Lower lobe of right lung (tissue), 2 donors: ENCODE measurements around the gene ADARB1. TPM values are rescaled to one million over a fixed set of nuclear protein-coding genes. Genes with fewer than 3 reads are reported as not detected.

Experiments
- ATAC-seq, 2 donors: fragments of 200-7000 bp; cut with Tn5 transposase; one replicate each; pipeline ENCODE4 v1.9.1; 2020 to 2022; ENCODE audit warnings: mild to moderate bottlenecking in 2 of 2, moderate library complexity in 2 of 2
- DNase-seq: peaks from one replicate; pipeline ENCODE4 v3.0.0-alpha.2; 2020
- H3K27ac ChIP-seq: fragments of 200-600 bp; one replicate; pipeline ENCODE4 v1.8.0; 2022
- H3K27me3 ChIP-seq: fragments of 200-600 bp; one replicate; pipeline ENCODE4 v1.8.0; 2022; ENCODE audit warnings: low read depth
- H3K36me3 ChIP-seq: fragments of 200-600 bp; one replicate; pipeline ENCODE4 v1.8.0; 2022; ENCODE audit warnings: mild to moderate bottlenecking
- H3K4me1 ChIP-seq: fragments of 200-600 bp; one replicate; pipeline ENCODE4 v1.8.0; 2022
- H3K4me3 ChIP-seq: fragments of 200-600 bp; one replicate; pipeline ENCODE4 v1.8.0; 2022; ENCODE audit warnings: mild to moderate bottlenecking
- H3K9me3 ChIP-seq: fragments of 200-600 bp; one replicate; pipeline ENCODE4 v1.8.0; 2022
- intact Hi-C: fragments of 100-400 bp; cut with DNase I; formaldehyde crosslinking; loops from one replicate; pipeline ENCODE4 v1.11.0; 2022
- total RNA-seq: library from RNA; stranded (reverse); fragmentation: NEBNext Ultra II Directional; extraction: Animal tissue kit (Norgen Biotek cat#: 25700); gene quantifications from one replicate; pipeline ENCODE4 v1.2.1, GENCODE V29; 2021
- TF ChIP-seq, protein P1 (sequence below): fragments of 200-600 bp; IDR thresholded peaks from one replicate; pipeline ENCODE4 v1.8.0; 2022; ENCODE audit warnings: antibody characterized with exemption, mild to moderate bottlenecking
- donor health status: DM: no; HTN: yes; CAD: no; lungs with severe emphysema.

The ADARB1 gene
- total RNA-seq, 1 donor from 2014 or later = 48.2 TPM

GRCh38 chr21:45119812-45120211 lies 45.4 kb downstream of the ADARB1 start:
- no peaks in the 10 kb centered on the region for H3K9me3 ChIP-seq
- H3K4me1 ChIP-seq = peaks cover 10% of the 10 kb centered on the region
- intact Hi-C loops = no loop called here
- DNase-seq (no peak), ATAC-seq (no peak)
- H3K36me3 ChIP-seq = no peaks in the 10 kb centered on the region
- H3K4me3 ChIP-seq = no peak overlapping the region
- no peak overlapping the region for H3K27ac ChIP-seq
- TF ChIP-seq, protein P1, sequence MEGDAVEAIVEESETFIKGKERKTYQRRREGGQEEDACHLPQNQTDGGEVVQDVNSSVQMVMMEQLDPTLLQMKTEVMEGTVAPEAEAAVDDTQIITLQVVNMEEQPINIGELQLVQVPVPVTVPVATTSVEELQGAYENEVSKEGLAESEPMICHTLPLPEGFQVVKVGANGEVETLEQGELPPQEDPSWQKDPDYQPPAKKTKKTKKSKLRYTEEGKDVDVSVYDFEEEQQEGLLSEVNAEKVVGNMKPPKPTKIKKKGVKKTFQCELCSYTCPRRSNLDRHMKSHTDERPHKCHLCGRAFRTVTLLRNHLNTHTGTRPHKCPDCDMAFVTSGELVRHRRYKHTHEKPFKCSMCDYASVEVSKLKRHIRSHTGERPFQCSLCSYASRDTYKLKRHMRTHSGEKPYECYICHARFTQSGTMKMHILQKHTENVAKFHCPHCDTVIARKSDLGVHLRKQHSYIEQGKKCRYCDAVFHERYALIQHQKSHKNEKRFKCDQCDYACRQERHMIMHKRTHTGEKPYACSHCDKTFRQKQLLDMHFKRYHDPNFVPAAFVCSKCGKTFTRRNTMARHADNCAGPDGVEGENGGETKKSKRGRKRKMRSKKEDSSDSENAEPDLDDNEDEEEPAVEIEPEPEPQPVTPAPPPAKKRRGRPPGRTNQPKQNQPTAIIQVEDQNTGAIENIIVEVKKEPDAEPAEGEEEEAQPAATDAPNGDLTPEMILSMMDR = no peak
- no peaks in the 10 kb centered on the region for H3K27me3 ChIP-seq

DNA sequence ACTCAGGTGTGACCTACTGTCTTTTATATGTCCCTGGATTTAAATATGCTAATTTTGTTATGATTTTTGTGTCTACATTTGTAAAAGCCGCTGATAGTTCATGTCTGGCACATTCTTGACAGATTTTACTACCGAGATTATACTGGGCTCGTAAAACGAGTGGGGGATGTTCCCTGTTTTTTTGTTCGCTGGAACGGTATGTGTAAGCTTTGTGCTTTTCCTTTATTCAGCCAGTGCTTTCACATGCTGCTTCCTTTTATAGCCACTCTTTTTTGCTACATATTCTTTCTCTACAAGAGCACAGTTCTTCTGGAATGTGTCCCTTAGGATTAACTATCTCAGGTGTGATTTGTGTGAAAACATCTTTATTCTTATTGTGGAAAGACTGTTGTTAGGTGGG lies 46.6 kb downstream of the ADARB1 start:
- intact Hi-C loops = no loop called here
- DNase-seq (no peak), ATAC-seq (no peak)
- H3K27me3 ChIP-seq = no peaks in the 10 kb centered on the region
- H3K36me3 ChIP-seq = no peaks in the 10 kb centered on the region
- no peak overlapping the region for H3K27ac ChIP-seq
- no peak overlapping the region for H3K4me3 ChIP-seq
- no peaks in the 10 kb centered on the region for H3K4me1 ChIP-seq
- H3K9me3 ChIP-seq = no peaks in the 10 kb centered on the region
- TF ChIP-seq, protein P1 = no peak

- no peak overlapping the region for H3K27ac ChIP-seq
- no peaks in the 10 kb centered on the region for H3K4me1 ChIP-seq
- ATAC-seq (no peak), DNase-seq (no peak)
- H3K36me3 ChIP-seq = no peaks in the 10 kb centered on the region
- intact Hi-C loops = no loop called here
- H3K4me3 ChIP-seq = no peak overlapping the region
- H3K9me3 ChIP-seq = no peaks in the 10 kb centered on the region
- no peaks in the 10 kb centered on the region for H3K27me3 ChIP-seq
- TF ChIP-seq, protein P1 = no peak
Measured at GRCh38 chr21:45122030-45122429, 47.6 kb downstream of the ADARB1 start.

DNA sequence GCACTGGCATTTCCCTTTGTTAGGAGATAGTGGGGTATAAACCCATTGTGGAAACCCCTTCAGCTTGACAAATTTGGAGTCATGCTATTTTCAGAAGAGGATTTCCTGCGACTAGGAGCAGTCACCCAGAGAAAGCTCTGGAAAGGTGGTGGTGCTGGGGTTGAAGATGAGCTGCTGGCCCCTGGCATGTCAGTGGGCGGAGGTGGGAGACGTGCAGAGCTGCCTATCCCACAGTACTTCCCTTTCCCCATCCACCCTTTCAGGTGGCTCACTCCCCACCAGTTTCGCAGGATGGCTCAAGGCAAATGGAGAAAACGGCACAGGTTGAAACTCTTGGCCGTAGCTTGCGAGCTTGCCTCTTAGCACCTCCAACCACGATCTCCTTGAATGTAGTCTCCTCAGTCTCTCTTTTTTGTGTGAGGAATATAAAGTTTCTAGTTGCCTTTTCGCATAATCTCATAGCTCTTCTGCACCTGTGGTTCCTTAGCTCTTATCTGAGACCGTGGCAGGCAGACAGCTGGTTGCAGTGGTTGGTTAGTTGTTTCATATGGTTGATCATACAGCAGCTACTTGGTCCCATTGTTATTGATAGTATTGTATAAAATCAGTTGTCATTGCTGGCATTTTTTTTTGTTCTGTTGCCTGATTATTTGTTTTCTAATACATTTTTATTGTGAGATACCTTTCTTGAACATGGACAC lies 48.2 kb downstream of the ADARB1 start:
- H3K4me1 ChIP-seq = no peaks in the 10 kb centered on the region
- TF ChIP-seq, protein P1 = no peak
- no peak overlapping the region for H3K4me3 ChIP-seq
- ATAC-seq (no peak), DNase-seq (no peak)
- H3K36me3 ChIP-seq = no peaks in the 10 kb centered on the region
- intact Hi-C loops = no loop called here
- H3K9me3 ChIP-seq = no peaks in the 10 kb centered on the region
- no peak overlapping the region for H3K27ac ChIP-seq
- no peaks in the 10 kb centered on the region for H3K27me3 ChIP-seq

DNA sequence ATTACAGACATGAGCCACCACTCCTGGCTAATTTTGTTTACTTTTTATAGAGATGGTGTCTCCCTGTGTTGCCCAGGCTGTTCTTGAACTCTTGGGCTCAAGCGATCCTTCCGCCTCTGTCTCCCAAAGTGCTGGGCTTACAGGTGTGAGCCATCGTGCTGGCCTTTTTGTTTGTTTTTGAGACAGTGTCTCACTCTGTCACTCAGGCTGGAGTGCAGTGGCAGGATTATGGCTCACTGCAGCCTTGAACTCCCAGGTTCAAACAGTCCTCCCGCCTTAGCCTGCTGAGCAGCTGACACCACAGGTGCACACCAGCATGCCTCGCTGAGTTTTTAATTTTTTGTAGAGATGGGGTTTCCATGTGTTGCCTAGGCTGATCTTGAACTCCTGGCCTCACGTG lies 49.1 kb downstream of the ADARB1 start:
- DNase-seq (no peak), ATAC-seq (no peak)
- Histone ChIP-seq H3K4me1 (peaks cover 4% of the 10 kb centered on the region), H3K9me3 (no peaks in the 10 kb centered on the region), H3K36me3 (no peaks in the 10 kb centered on the region), H3K27ac (no peak overlapping the region), H3K27me3 (no peaks in the 10 kb centered on the region), H3K4me3 (no peak overlapping the region)
- TF ChIP-seq, protein P1 = no peak
- intact Hi-C loops = no loop called here
